PC-3 (cell line): Measurements from ENCODE around the gene MEGF10. TPM values are rescaled to one million over a fixed set of nuclear protein-coding genes. Genes with fewer than 3 reads are reported as not detected.

Experiments used
- ATAC-seq: fragments of 200-7000 bp; cut with Tn5 transposase; 2 replicates; pipeline ENCODE4 v1.9.1; 2020; ENCODE audit warnings: mild to moderate bottlenecking, moderate library complexity
- BruUV-seq: library from RNA; stranded (reverse); fragments of 400-500 nt; replicated peaks from 2 replicates; lab custom pipeline; 2021; lab: Mats Ljungman, UMichigan
- CTCF ChIA-PET: fragments of 300-600 bp; sonication (Branson Sonifier 250); formaldehyde crosslinking; loops from one replicate; lab custom pipeline; 2022; ENCODE audit warnings: antibody characterized with exemption; lab: Charles Lee
- POLR2A ChIA-PET: fragments of 300-600 bp; sonication (Branson Sonifier 250); formaldehyde crosslinking; loops from one replicate; lab custom pipeline; 2022; ENCODE audit warnings: antibody characterized with exemption; ENCODE audit not compliant: unreplicated experiment; lab: Charles Lee
- DNase-seq: peaks from one replicate; pipeline ENCODE4 v3.0.0-alpha.2; 2015
- H2AFZ ChIP-seq: fragments of 300-600 bp; sonication (generic); 2 replicates; pipeline ENCODE4 v1.6.0; 2016; ENCODE audit warnings: antibody characterized with exemption, low read length
- H3F3A ChIP-seq: fragments of 300-600 bp; sonication (generic); one replicate; pipeline ENCODE4 v1.6.0; 2017; ENCODE audit warnings: antibody characterized with exemption, low read length, control low read depth, mild to moderate bottlenecking; ENCODE audit not compliant: unreplicated experiment
- H3K27ac ChIP-seq: fragments of 300-600 bp; sonication (generic); 2 replicates; pipeline ENCODE4 v1.5.1; 2016; ENCODE audit warnings: mild to moderate bottlenecking, low read length
- H3K27me3 ChIP-seq: fragments of 300-600 bp; sonication (generic); 2 replicates; pipeline ENCODE4 v1.6.1; 2016; ENCODE audit warnings: low read length, mixed read lengths
- H3K36me3 ChIP-seq: fragments of 300-600 bp; sonication (generic); 2 replicates; pipeline ENCODE4 v1.6.1; 2016; ENCODE audit warnings: low read depth, mixed run types, low read length, mixed read lengths
- H3K4me1 ChIP-seq: fragments of 300-600 bp; sonication (generic); 2 replicates; pipeline ENCODE4 v1.5.1; 2016; ENCODE audit warnings: low read length; ENCODE audit not compliant: insufficient read depth
- H3K4me2 ChIP-seq: fragments of 300-600 bp; sonication (generic); 2 replicates; pipeline ENCODE4 v1.6.0; 2016; ENCODE audit warnings: low read length
- H3K4me3 ChIP-seq: fragments of 300-600 bp; sonication (generic); 2 replicates; pipeline ENCODE4 v1.5.1; 2016; ENCODE audit warnings: mild to moderate bottlenecking, low read length, mixed read lengths
- H3K79me2 ChIP-seq: fragments of 300-600 bp; sonication (generic); 2 replicates; pipeline ENCODE4 v1.6.1; 2017; ENCODE audit warnings: low read length, mixed read lengths
- H3K9ac ChIP-seq: fragments of 300-600 bp; sonication (generic); 2 replicates; pipeline ENCODE4 v1.6.0; 2016; ENCODE audit warnings: mild to moderate bottlenecking, low read length
- H3K9me2 ChIP-seq: fragments of 300-600 bp; sonication (generic); replicated peaks from 2 replicates; pipeline ENCODE4 v1.6.1; 2016; ENCODE audit warnings: mixed run types, low read length, mixed read lengths
- H3K9me3 ChIP-seq: fragments of 300-600 bp; sonication (generic); 2 replicates; pipeline ENCODE4 v1.6.1; 2016; ENCODE audit warnings: low read length, mixed read lengths
- H4K20me1 ChIP-seq: fragments of 300-600 bp; sonication (generic); 2 replicates; pipeline ENCODE4 v1.6.1; 2016; ENCODE audit warnings: low read length, mixed read lengths
- EZH2 ChIP-seq: fragments of 300-600 bp; sonication (generic); IDR thresholded peaks from one replicate; pipeline ENCODE4 v1.6.1; 2017; ENCODE audit warnings: antibody characterized with exemption, mild to moderate bottlenecking, low read length; ENCODE audit not compliant: unreplicated experiment
- EZH2phosphoT487 ChIP-seq: fragments of 300-600 bp; sonication (generic); IDR thresholded peaks from 2 replicates; pipeline ENCODE4 v1.6.1; 2018; ENCODE audit warnings: mild to moderate bottlenecking, antibody characterized with exemption, low read length, borderline replicate concordance
- intact Hi-C: fragments of 100-400 bp; cut with micrococcal nuclease; formaldehyde crosslinking; loops from 2 replicates; pipeline ENCODE4 v1.9.0; 2023
- total RNA-seq: library from RNA; depleted of rRNA; stranded (reverse); fragments of >200 nt; gene quantifications from 2 replicates; pipeline ENCODE4 v1.2.3, GENCODE V29; 2014
- TF ChIP-seq, protein P1 (sequence below): fragments of 300-600 bp; sonication (generic); conservative IDR thresholded peaks from 2 replicates; pipeline ENCODE4 v1.5.1; 2017; ENCODE audit warnings: antibody characterized with exemption, low read depth, mild to moderate bottlenecking, low read length

MEGF10 gene
- total RNA-seq, 1 experiment from 2014 or later, result not detected

DNA sequence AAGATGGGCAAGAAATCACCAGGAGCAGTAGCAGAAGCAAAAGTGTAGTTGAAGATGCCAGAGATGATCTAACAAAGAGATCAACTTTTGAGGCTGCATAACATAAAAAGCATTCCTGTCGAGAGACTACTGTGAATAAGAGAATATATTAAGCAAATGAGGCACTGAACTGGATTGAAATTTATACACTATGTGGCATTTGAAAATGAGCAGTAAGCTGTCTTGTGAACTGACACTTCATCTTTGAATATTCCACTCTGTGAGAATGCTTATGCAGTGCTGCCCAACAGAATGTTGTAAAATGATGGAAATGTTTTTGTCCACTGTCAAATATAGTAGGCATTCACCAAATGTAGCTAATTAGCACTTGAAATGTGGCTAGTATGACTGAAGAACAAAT, 208.0 kb downstream of the MEGF10 start:
- H3K4me2 ChIP-seq, result no peak overlapping the region
- ChIA-PET POLR2A (no interaction called here), CTCF (interaction anchor here (0.7 kb wide), 1 partner anchor 29 kb away, joined by 3 read pairs; no protein-coding TSS in a partner anchor)
- H2AFZ ChIP-seq, result no peak overlapping the region
- no peaks in the 10 kb centered on the region for H3K36me3 ChIP-seq
- DNase-seq (no peak), ATAC-seq (no peak)
- no peaks in the 10 kb centered on the region for H3K4me1 ChIP-seq
- no peak overlapping the region for H3K27ac ChIP-seq
- no peaks in the 10 kb centered on the region for H3F3A ChIP-seq
- H3K79me2 ChIP-seq, result no peaks in the 10 kb centered on the region
- H3K4me3 ChIP-seq, result no peak overlapping the region
- BruUV-seq, result no TSS peak
- peaks cover 67% of the 10 kb centered on the region for H3K27me3 ChIP-seq
- no peaks in the 10 kb centered on the region for H3K9me3 ChIP-seq
- TF ChIP-seq EZH2phosphoT487, result no peak
- TF ChIP-seq, protein P1, sequence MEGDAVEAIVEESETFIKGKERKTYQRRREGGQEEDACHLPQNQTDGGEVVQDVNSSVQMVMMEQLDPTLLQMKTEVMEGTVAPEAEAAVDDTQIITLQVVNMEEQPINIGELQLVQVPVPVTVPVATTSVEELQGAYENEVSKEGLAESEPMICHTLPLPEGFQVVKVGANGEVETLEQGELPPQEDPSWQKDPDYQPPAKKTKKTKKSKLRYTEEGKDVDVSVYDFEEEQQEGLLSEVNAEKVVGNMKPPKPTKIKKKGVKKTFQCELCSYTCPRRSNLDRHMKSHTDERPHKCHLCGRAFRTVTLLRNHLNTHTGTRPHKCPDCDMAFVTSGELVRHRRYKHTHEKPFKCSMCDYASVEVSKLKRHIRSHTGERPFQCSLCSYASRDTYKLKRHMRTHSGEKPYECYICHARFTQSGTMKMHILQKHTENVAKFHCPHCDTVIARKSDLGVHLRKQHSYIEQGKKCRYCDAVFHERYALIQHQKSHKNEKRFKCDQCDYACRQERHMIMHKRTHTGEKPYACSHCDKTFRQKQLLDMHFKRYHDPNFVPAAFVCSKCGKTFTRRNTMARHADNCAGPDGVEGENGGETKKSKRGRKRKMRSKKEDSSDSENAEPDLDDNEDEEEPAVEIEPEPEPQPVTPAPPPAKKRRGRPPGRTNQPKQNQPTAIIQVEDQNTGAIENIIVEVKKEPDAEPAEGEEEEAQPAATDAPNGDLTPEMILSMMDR, result no peak
- TF ChIP-seq EZH2, result no peak
- no peak overlapping the region for H3K9ac ChIP-seq
- H4K20me1 ChIP-seq, result no peaks in the 10 kb centered on the region
- no peaks in the 10 kb centered on the region for H3K9me2 ChIP-seq
- intact Hi-C loops, result no loop called here

DNA sequence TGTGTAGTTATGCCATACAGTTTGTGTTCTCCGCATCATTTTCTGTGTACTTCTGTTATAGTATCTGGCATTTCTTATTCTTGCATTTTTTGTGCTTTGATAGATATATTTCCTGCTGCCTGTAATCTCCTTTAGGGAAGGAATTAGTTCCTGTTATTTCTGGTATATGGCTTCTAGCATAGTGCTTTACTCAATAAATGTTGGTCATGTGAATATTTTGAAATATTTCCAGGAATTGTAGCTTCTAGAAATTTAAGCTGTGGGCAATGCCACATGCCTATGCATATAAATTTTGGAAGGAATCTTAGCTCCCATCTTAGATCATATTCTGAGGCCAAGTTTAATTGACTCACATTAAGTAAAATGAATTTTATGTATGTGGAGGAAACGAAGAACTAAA, 215.3 kb downstream of the MEGF10 start:
- ChIA-PET POLR2A (no interaction called here), CTCF (no interaction called here)
- no peak overlapping the region for H3K4me3 ChIP-seq
- no TSS peak for BruUV-seq
- H3K79me2 ChIP-seq, result no peaks in the 10 kb centered on the region
- no peak overlapping the region for H3K27ac ChIP-seq
- no peaks in the 10 kb centered on the region for H4K20me1 ChIP-seq
- H2AFZ ChIP-seq, result no peak overlapping the region
- H3K9me2 ChIP-seq, result no peaks in the 10 kb centered on the region; the same call in 1 of the 2 replicates
- no peaks in the 10 kb centered on the region for H3K4me1 ChIP-seq
- intact Hi-C loops, result no loop called here
- no peak for DNase-seq
- no peaks in the 10 kb centered on the region for H3F3A ChIP-seq
- H3K9me3 ChIP-seq, result no peaks in the 10 kb centered on the region
- no peak overlapping the region for H3K9ac ChIP-seq
- H3K27me3 ChIP-seq, result peaks cover 58% of the 10 kb centered on the region
- no peak overlapping the region for H3K4me2 ChIP-seq
- no peaks in the 10 kb centered on the region for H3K36me3 ChIP-seq
- no peak for ATAC-seq
- TF ChIP-seq, protein P1, result no peak
- no peak for TF ChIP-seq EZH2phosphoT487
- no peak for TF ChIP-seq EZH2

DNA sequence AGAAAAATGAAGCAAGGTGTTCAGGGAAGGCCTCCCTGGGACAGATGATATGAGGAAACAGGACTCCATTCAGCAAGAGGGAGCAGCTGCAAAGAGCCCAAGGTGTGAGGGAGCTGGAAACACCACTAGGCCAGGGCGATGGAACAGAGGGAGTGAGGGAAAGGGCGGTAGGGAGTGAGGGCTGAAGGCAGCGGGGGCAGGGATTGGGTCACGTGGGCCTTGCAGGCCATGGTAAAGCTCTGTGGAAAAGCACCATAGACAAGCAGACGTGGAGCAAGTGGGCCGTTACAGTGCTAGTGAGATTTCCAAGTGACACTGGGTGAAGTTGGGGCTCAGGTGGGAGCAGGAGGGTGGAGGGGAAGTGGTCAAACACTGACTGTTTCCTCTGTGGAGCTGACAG, 216.0 kb downstream of the MEGF10 start:
- Histone ChIP-seq H3K9me2 (no peaks in the 10 kb centered on the region; the same call in 1 of the 2 replicates), H3K79me2 (no peaks in the 10 kb centered on the region), H3K4me2 (no peak overlapping the region), H4K20me1 (no peaks in the 10 kb centered on the region), H3K27ac (no peak overlapping the region), H3K36me3 (no peaks in the 10 kb centered on the region), H3K9ac (no peak overlapping the region), H3K27me3 (peaks cover 58% of the 10 kb centered on the region), H3K4me1 (no peaks in the 10 kb centered on the region), H3K9me3 (no peaks in the 10 kb centered on the region), H2AFZ (no peak overlapping the region), H3F3A (no peaks in the 10 kb centered on the region), H3K4me3 (no peak overlapping the region)
- TF ChIP-seq EZH2 (no peak), EZH2phosphoT487 (no peak)
- TF ChIP-seq, protein P1, result no peak
- ChIA-PET POLR2A (no interaction called here), CTCF (no interaction called here)
- BruUV-seq, result no TSS peak
- DNase-seq, result no peak
- no peak for ATAC-seq
- intact Hi-C loops, result no loop called here
